OCI-LY7 (cell line): ENCODE data around the gene PRR33. TPM values are rescaled to one million over a fixed set of nuclear protein-coding genes. Genes with fewer than 3 reads are reported as not detected.

Experiments
- BruUV-seq: library from RNA; stranded (reverse); fragments of 400-500 nt; replicated peaks from 2 replicates; lab custom pipeline; 2021; lab: Mats Ljungman, UMichigan
- CTCF ChIA-PET: fragments of 300-600 bp; sonication (Branson Sonifier 250); formaldehyde crosslinking; loops from one replicate; lab custom pipeline; 2022; ENCODE audit warnings: antibody characterized with exemption; ENCODE audit not compliant: unreplicated experiment; lab: Charles Lee
- POLR2A ChIA-PET: fragments of 300-600 bp; sonication (Branson Sonifier 250); formaldehyde crosslinking; loops from one replicate; lab custom pipeline; 2022; ENCODE audit warnings: antibody characterized with exemption; lab: Charles Lee
- DNase-seq: peaks from one replicate; pipeline ENCODE4 v3.0.0-alpha.2; 2015; ENCODE audit warnings: low spot score
- H2AFZ ChIP-seq: fragments of 200-600 bp; sonication (generic), shearing (Covaris generic); 2 replicates; pipeline ENCODE4 v1.6.1; 2014; ENCODE audit warnings: mild to moderate bottlenecking, antibody characterized with exemption, low read length, moderate library complexity
- H3K27ac ChIP-seq: fragments of 200-600 bp; sonication (generic); 2 replicates; pipeline ENCODE4 v1.5.1; 2014; ENCODE audit warnings: mixed run types, low read depth, mild to moderate bottlenecking, moderate library complexity, low read length, inconsistent platforms; ENCODE audit not compliant: poor library complexity, severe bottlenecking
- H3K36me3 ChIP-seq: fragments of 200-600 bp; sonication (generic); 2 replicates; pipeline ENCODE4 v1.6.1; 2014; ENCODE audit warnings: mild to moderate bottlenecking, antibody characterized with exemption, low read length, moderate library complexity, mixed read lengths; ENCODE audit not compliant: insufficient read depth
- H3K4me1 ChIP-seq: fragments of 200-600 bp; sonication (generic); 2 replicates; pipeline ENCODE4 v1.5.1; 2014; ENCODE audit warnings: mild to moderate bottlenecking, low read length; ENCODE audit not compliant: insufficient read depth, poor library complexity, severe bottlenecking
- H3K4me2 ChIP-seq: fragments of 200-600 bp; sonication (generic); 2 replicates; pipeline ENCODE4 v1.6.1; 2014; ENCODE audit warnings: mild to moderate bottlenecking, low read length
- H3K4me3 ChIP-seq: fragments of 200-600 bp; sonication (generic); 2 replicates; pipeline ENCODE4 v1.5.1; 2014; ENCODE audit warnings: mild to moderate bottlenecking, low read depth, low read length; ENCODE audit not compliant: poor library complexity, severe bottlenecking
- H3K79me2 ChIP-seq: fragments of 200-600 bp; sonication (generic); 2 replicates; pipeline ENCODE4 v1.6.1; 2016; ENCODE audit warnings: low read depth, mild to moderate bottlenecking, low read length, moderate library complexity, mixed read lengths; ENCODE audit not compliant: insufficient read depth
- H3K9me2 ChIP-seq: fragments of 200-600 bp; sonication (generic); 2 replicates; pipeline ENCODE4 v1.6.1; 2016; ENCODE audit warnings: mild to moderate bottlenecking, low read length, mixed read lengths; ENCODE audit not compliant: insufficient read depth
- H3K9me3 ChIP-seq: fragments of 200-600 bp; sonication (generic); 2 replicates; pipeline ENCODE4 v1.6.1; 2014; ENCODE audit warnings: mild to moderate bottlenecking, mixed run types, low read length, mixed read lengths
- H4K20me1 ChIP-seq: fragments of 200-600 bp; sonication (generic); 2 replicates; pipeline ENCODE4 v1.6.1; 2014; ENCODE audit warnings: mild to moderate bottlenecking, antibody characterized with exemption, low read length, moderate library complexity, mixed read lengths; ENCODE audit not compliant: insufficient read depth
- EZH2phosphoT487 ChIP-seq: fragments of 200-600 bp; sonication (generic); IDR thresholded peaks from 2 replicates; pipeline ENCODE4 v1.6.1; 2018; ENCODE audit warnings: low read depth, borderline replicate concordance, mild to moderate bottlenecking, mixed run types, antibody characterized with exemption, low read length, moderate library complexity, mixed read lengths
- intact Hi-C: fragments of 100-400 bp; cut with micrococcal nuclease; formaldehyde crosslinking; loops from one replicate; pipeline ENCODE4 v1.10.0; 2022; ENCODE audit not compliant: unreplicated experiment
- total RNA-seq, 2 experiments: library from RNA; depleted of rRNA in 1 of 2; stranded (reverse); fragments of >200 nt in 1 of 2; shearing (Covaris generic) in 1 of 2; gene quantifications; 2 replicates each; pipeline ENCODE4 v1.2.3, GENCODE V29; 2014 to 2022
- TF ChIP-seq, protein P1 (sequence below): fragments of 200-600 bp; sonication (generic); conservative IDR thresholded peaks from 2 replicates; pipeline ENCODE4 v1.5.1; 2014; ENCODE audit warnings: mild to moderate bottlenecking, antibody characterized with exemption, low read length, moderate library complexity, mixed read lengths

The PRR33 gene
- total RNA-seq, 2 experiments from 2014 or later = not detected

DNA sequence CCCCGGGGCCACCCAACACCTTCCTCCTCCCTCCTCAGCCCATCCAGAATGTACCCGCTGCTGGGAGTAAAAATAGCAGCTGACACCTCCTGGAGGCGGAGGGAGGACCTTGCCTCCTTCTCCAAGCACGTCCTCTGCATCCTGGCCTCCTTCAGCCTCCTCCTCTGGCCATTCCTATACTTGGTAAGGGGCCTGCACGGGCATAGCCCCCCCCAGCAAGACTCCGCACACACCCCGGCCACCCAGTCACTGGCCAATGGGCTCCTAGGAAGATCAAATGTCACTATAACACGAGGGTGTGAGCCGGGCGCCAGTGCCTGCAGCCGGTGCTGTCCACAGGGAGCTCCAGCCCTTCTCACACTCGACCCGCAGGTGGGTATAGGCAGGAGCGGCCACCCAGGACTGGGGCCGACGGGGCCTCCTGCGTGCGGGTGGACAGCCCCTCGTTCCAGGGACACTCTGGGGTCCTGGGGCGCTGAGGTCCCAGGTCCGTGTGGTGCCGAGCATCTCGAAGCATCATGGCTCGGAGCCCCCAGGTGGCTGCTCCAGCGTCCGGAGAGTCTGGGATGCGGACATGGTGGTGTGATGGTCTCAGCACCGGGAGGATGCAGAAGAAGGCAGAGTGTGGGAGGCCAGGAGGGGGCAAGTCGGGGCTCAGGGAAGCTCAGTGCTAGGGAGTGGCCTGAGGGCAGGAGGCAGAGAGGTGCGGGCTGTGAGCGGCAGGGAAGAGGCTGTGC, 27.9 kb upstream of the PRR33 start, which contains the start of gene TNNT3:
Gene TNNT3 (plus strand): TSS at position 313 of the 737 bp plus-strand sequence. CDS start 3,172 bp downstream, outside the sequence.
- H3K9me3 ChIP-seq = no peaks in the 10 kb centered on the region
- POLR2A ChIA-PET = no interaction called here
- TF ChIP-seq, protein P1, sequence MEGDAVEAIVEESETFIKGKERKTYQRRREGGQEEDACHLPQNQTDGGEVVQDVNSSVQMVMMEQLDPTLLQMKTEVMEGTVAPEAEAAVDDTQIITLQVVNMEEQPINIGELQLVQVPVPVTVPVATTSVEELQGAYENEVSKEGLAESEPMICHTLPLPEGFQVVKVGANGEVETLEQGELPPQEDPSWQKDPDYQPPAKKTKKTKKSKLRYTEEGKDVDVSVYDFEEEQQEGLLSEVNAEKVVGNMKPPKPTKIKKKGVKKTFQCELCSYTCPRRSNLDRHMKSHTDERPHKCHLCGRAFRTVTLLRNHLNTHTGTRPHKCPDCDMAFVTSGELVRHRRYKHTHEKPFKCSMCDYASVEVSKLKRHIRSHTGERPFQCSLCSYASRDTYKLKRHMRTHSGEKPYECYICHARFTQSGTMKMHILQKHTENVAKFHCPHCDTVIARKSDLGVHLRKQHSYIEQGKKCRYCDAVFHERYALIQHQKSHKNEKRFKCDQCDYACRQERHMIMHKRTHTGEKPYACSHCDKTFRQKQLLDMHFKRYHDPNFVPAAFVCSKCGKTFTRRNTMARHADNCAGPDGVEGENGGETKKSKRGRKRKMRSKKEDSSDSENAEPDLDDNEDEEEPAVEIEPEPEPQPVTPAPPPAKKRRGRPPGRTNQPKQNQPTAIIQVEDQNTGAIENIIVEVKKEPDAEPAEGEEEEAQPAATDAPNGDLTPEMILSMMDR = no peak
- CTCF ChIA-PET = no interaction called here
- H3K4me2 ChIP-seq = no peak within 1 kb of the TSS
- H3K4me1 ChIP-seq = no peaks in the 10 kb centered on the region
- DNase-seq = no peak
- H2AFZ ChIP-seq = no peak within 1 kb of the TSS
- no peaks in the 10 kb centered on the region for H3K36me3 ChIP-seq
- H4K20me1 ChIP-seq = no peaks in the 10 kb centered on the region
- H3K27ac ChIP-seq = no peak within 1 kb of the TSS
- BruUV-seq = no TSS peak
- no peaks in the 10 kb centered on the region for H3K9me2 ChIP-seq
- no peak within 1 kb of the TSS for H3K4me3 ChIP-seq
- intact Hi-C loops = loop anchor here (5.0 to 10.0 kb wide), 2 partner anchors 37 to 225 kb away; partner anchors contain the start of gene KRTAP5-6
- no peaks in the 10 kb centered on the region for H3K79me2 ChIP-seq

DNA sequence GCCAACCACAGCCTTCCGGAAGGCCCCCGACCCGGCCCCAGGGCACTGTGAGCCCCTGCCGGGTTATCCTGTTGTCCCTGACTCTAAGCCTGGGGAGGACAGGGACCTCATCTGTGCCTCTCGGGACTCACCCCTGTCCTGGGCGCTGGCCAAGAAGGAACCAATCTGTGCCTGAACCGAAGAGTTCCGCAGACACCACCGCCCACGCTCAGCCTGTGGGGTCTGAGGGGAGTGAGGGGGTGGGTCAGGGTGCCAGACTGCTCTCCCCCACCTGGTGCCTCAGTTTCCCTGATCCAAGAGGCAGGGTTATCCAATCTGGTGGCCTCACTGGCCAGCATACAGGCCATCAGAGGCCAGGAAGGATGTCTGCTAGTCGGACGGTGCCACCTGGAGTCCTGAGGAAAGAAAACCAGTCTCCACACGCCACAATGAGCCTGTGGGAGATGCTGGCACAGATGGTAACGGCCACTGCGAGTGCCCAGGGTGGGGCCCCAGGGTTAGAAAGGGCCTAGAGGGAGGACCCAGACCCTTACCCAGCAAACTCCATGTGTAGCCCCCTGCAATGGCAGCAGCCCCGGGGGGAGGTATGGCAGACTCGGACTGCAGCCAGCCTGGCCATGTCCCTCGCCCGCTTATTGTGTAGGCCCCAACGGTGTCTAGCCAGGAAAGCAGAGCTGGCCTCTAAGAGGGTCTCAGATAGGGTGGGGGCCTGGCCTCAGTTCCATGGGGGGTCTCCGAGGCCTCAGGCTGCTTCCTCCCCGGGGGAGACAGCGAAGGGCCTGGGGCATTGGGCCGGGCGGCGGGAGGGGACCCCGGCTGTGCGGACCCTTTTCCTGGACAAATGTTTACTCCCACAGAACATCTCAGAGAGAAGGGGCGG, 27.0 kb upstream of the PRR33 start:
- no peaks in the 10 kb centered on the region for H3K9me2 ChIP-seq
- H3K36me3 ChIP-seq = no peaks in the 10 kb centered on the region
- H3K4me2 ChIP-seq = no peak overlapping the region
- no peak overlapping the region for H3K4me3 ChIP-seq
- BruUV-seq = no TSS peak
- H3K27ac ChIP-seq = no peak overlapping the region
- intact Hi-C loops = loop anchor here (1.0 to 5.0 kb wide), 2 partner anchors 36 to 81 kb away; no protein-coding TSS in a partner anchor
- ChIA-PET POLR2A (no interaction called here), CTCF (no interaction called here)
- no peaks in the 10 kb centered on the region for H3K9me3 ChIP-seq
- H3K4me1 ChIP-seq = no peaks in the 10 kb centered on the region
- TF ChIP-seq, protein P1 = no peak
- TF ChIP-seq EZH2phosphoT487 = no peak
- no peaks in the 10 kb centered on the region for H4K20me1 ChIP-seq
- H3K79me2 ChIP-seq = no peaks in the 10 kb centered on the region
- no peak for DNase-seq
- H2AFZ ChIP-seq = no peak overlapping the region
